Measurements from ENCODE around the gene TAF3.

DNA sequence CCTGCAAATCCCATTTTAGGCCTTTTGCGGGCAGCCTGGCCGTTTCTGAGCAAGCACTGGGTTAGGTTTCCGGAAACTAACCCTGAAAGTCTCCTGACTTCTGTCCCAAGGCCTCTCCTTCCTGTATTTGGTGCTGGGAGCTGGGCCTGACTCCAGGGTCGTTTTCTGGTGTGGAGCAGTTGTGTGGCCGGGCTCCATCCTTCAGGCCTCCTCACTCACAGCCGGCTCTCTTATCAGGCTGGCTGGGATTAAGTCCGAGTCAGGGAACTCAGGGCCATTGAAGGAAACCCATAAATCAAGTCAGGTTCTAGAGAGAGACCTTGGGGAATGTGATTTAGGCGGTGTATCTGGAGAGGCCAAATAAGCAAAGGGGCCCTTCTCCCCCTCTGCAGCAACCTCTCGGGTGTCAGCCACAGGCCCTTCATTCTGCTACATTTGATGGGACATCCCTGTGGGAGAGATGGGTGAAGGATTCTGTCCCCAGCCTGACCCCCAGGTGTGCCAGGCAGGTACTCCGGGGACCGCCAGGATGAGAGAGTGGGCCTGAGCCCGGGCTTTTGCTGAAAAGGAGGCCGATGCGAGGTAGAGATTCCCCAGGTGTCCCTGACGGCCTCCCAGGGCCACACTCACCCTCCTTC lies 239.4 kb downstream of the TAF3 start:
- TF ChIP-seq, protein P1, sequence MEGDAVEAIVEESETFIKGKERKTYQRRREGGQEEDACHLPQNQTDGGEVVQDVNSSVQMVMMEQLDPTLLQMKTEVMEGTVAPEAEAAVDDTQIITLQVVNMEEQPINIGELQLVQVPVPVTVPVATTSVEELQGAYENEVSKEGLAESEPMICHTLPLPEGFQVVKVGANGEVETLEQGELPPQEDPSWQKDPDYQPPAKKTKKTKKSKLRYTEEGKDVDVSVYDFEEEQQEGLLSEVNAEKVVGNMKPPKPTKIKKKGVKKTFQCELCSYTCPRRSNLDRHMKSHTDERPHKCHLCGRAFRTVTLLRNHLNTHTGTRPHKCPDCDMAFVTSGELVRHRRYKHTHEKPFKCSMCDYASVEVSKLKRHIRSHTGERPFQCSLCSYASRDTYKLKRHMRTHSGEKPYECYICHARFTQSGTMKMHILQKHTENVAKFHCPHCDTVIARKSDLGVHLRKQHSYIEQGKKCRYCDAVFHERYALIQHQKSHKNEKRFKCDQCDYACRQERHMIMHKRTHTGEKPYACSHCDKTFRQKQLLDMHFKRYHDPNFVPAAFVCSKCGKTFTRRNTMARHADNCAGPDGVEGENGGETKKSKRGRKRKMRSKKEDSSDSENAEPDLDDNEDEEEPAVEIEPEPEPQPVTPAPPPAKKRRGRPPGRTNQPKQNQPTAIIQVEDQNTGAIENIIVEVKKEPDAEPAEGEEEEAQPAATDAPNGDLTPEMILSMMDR (IDR thresholded peaks at IDR 0.05; ENCODE audit: low read length): no peak
- no peak for TF ChIP-seq EZH2 (optimal IDR thresholded peaks at IDR 0.05; ENCODE audit: low read depth, low read length)
- no peak for TF ChIP-seq EZH2phosphoT487 (IDR thresholded peaks at IDR 0.05; ENCODE audit: low read length)
